Psoas muscle (tissue), 8 donors: Measurements from ENCODE around the gene SGF29. TPM values are rescaled to one million over a fixed set of nuclear protein-coding genes. Genes with fewer than 3 reads are reported as not detected.
A peak's percentile ranks its signal among the peaks of the same experiment; 100 is the strongest.
"Not testable (repeated sequence)": the region's sequence is repeated elsewhere in the genome, so short reads cannot be mapped to it uniquely, and the experiment has no call there.

Experiments
- ATAC-seq, 4 donors: fragments of 200-7000 bp; cut with Tn5 transposase; one replicate each; pipeline ENCODE4 v1.9.1; 2020; ENCODE audit warnings: moderate library complexity in 3 of 4, mild to moderate bottlenecking in 2 of 4
- DNase-seq, 2 donors: peaks; one replicate each; pipeline ENCODE4 v3.0.0-alpha.2; 2020
- H3K27ac ChIP-seq: fragments of 200-600 bp; one replicate; pipeline ENCODE4 v1.8.0; 2022
- H3K27me3 ChIP-seq, 3 donors: fragments of 200-600 bp in 1 of 3; one replicate each; pipeline versions ENCODE4 v1.6.1 to v1.8.0; 2013 to 2022; ENCODE audit warnings: low read length in 2 of 3, mild to moderate bottlenecking in 2 of 3, moderate library complexity in 1 of 3; ENCODE audit not compliant: insufficient read depth in 3 of 3
- H3K36me3 ChIP-seq, 2 donors: fragments of 200-600 bp in 1 of 2; one replicate each; pipeline versions ENCODE4 v1.6.1 to v1.8.0; 2013 to 2022; ENCODE audit warnings: low read depth in 1 of 2, mild to moderate bottlenecking in 1 of 2, moderate library complexity in 1 of 2; ENCODE audit not compliant: insufficient read depth in 1 of 2
- H3K4me1 ChIP-seq: fragments of 200-600 bp; one replicate; pipeline ENCODE4 v1.8.0; 2022
- H3K4me3 ChIP-seq: fragments of 200-600 bp; one replicate; pipeline ENCODE4 v1.8.0; 2022; ENCODE audit warnings: mild to moderate bottlenecking
- H3K9me3 ChIP-seq: fragments of 200-600 bp; one replicate; pipeline ENCODE4 v1.8.0; 2022
- WGBS, 3 donors: extraction: QIAGEN DNeasy Blood & Tissue Kit; methylation state at CpG; one replicate each; pipeline versions ENCODE4 v1.1.6 to v1.1.7; 2013; 5-methylcytosine and 5-hydroxymethylcytosine counted together
- intact Hi-C, 2 donors: fragments of 100-400 bp; cut with DNase I; formaldehyde crosslinking; loops; one replicate each; pipeline versions ENCODE4 v1.11.0 to v1.14.2; 2022
- polyA plus RNA-seq, 3 donors: library from polyadenylated mRNA; stranded (reverse); fragments of 200-250 nt; gene quantifications; one replicate each; pipeline ENCODE4 v1.2.3, GENCODE V29; 2013
- total RNA-seq, 4 donors: library from RNA; stranded (reverse); fragmentation: NEBNext Ultra II Directional in 2 of 4; extraction: Animal tissue kit (Norgen Biotek cat#: 25700) in 2 of 4; gene quantifications; one replicate each; pipeline versions ENCODE4 v1.2.1 to v1.2.4, GENCODE V29; 2021 to 2023
- TF ChIP-seq, protein P1 (sequence below): fragments of 200-600 bp; IDR thresholded peaks from one replicate; pipeline ENCODE4 v1.8.0; 2022; ENCODE audit warnings: antibody characterized with exemption
- donor health status: healthy with polysubstance abuse.
- donor health status: DM: no; HTN: no; CAD: no; lungs with moderate emphysema.
- donor health status: Bipolar disorder and iron deficiency.
- donor health status: healthy.
- donor health status: DM: yes; HTN: yes; CAD: no.
- donor health status: DM: no; HTN: no; CAD: no.
- donor health status: DM: no; HTN: no; CAD: no.
- donor health status: DM: yes; HTN: yes; CAD: no.

Gene SGF29
- total and polyA plus RNA-seq, 7 donors = 20.5 to 48.3 (median 28.0) TPM

DNA sequence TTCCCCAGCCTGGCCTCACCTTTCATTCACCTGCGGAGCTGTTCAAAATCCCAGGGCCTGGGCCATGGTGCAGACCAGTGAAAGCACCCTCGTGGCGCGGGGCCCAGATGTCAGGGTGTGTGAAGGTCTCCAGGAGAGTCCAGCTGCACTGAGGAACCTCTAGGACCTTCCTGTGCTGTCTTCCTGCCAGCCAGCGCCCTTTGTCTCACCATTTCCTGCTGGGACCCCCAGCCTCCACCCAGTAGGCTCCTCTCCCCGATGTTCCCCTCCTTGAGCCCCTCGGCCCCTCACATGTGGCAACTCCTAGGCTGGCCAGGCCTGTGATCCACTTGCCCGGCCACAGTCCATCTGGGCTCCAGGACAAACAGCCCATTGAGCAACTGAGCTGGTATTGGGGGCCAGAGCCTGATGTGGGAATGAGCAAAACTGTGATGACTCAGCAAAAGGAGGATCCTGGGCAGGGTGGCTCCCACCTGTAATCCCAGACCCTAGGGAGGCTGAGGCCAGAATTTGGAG is 42.5 kb downstream of the SGF29 start:
- WGBS, 3 donors = 70 to 79% (median 74%) methylated on average over 8 of the region's 8 CpGs
- Histone ChIP-seq H3K27me3 (peaks cover 0 to 5% (median 0%) of the 10 kb centered on the region in 3 donors), H3K9me3 (no peaks in the 10 kb centered on the region), H3K4me3 (no peak overlapping the region), H3K27ac (no peak overlapping the region), H3K36me3 (peaks cover 0 to 6% of the 10 kb centered on the region in 2 donors), H3K4me1 (no peaks in the 10 kb centered on the region)
- ATAC-seq (no peak), DNase-seq (no peak)
- intact Hi-C loops = no loop called here
- TF ChIP-seq, protein P1, sequence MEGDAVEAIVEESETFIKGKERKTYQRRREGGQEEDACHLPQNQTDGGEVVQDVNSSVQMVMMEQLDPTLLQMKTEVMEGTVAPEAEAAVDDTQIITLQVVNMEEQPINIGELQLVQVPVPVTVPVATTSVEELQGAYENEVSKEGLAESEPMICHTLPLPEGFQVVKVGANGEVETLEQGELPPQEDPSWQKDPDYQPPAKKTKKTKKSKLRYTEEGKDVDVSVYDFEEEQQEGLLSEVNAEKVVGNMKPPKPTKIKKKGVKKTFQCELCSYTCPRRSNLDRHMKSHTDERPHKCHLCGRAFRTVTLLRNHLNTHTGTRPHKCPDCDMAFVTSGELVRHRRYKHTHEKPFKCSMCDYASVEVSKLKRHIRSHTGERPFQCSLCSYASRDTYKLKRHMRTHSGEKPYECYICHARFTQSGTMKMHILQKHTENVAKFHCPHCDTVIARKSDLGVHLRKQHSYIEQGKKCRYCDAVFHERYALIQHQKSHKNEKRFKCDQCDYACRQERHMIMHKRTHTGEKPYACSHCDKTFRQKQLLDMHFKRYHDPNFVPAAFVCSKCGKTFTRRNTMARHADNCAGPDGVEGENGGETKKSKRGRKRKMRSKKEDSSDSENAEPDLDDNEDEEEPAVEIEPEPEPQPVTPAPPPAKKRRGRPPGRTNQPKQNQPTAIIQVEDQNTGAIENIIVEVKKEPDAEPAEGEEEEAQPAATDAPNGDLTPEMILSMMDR = no peak

- DNase-seq (no peak), ATAC-seq (peak; percentile 20 to 36 (median 26))
- Histone ChIP-seq H3K9me3 (no peaks in the 10 kb centered on the region), H3K4me3 (no peak within 1 kb of the TSS), H3K27ac (no peak within 1 kb of the TSS), H3K4me1 (no peaks in the 10 kb centered on the region), H3K36me3 (no peaks in the 10 kb centered on the region), H3K27me3 (peaks cover 0 to 5% (median 0%) of the 10 kb centered on the region in 3 donors)
- TF ChIP-seq, protein P1 = no peak
- intact Hi-C loops = no loop called here
- 19 to 23% (median 22%) methylated on average over 11 of the region's 11 CpGs for WGBS, 3 donors
These were observed 43.3 kb downstream of the SGF29 start, which contains the start of gene SULT1A2 for GRCh38 chr16:28596840-28597691. Gene SULT1A2, minus strand, starts transcription at chr16:28597050. Its CDS starts 1,120 bp downstream, at chr16:28595930.

DNA sequence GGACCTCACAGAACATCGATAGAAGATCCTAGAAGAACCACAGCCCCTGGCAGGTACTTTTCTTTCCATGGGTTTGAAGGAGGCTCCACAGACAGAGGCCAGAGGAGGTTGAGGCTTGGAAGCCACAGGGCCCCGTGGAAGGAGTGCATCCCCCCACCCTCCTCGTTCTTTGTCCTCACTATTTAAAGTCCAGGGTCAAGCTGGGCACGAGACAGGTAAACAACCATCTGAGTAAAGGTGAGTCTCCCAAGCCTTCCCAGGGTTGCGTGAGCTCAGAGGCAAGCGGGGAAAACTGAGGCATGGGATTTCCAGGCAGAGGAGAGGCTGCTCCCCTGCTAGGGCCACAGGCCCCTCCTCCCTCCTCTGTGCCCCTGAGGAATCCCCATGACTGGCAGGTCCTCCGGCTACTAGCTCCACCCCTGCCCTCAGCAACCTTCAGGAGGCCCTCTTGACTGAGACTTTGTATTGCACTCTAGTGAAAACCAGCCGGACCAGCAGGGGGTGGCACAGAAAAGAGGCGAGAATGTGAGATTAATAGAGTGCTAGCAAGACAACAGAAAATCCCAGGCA is 44.1 kb downstream of the SGF29 start:
- intact Hi-C loops = no loop called here
- 65 to 74% (median 70%) methylated on average over 9 of the region's 9 CpGs for WGBS, 3 donors
- TF ChIP-seq, protein P1 = no peak
- ATAC-seq (no peak), DNase-seq (no peak)
- H3K4me1 ChIP-seq = no peaks in the 10 kb centered on the region
- H3K27me3 ChIP-seq = peaks cover 0 to 5% (median 0%) of the 10 kb centered on the region in 3 donors
- H3K9me3 ChIP-seq = no peaks in the 10 kb centered on the region
- H3K27ac ChIP-seq = no peak overlapping the region
- no peaks in the 10 kb centered on the region for H3K36me3 ChIP-seq
- H3K4me3 ChIP-seq = no peak overlapping the region

GRCh38 chr16:28599377-28600285 is 45.9 kb downstream of the SGF29 start:
- peak in 1 of 4 donors; percentile 28 for ATAC-seq

GRCh38 chr16:28600965-28601364 is 47.2 kb downstream of the SGF29 start:
- H3K27me3 ChIP-seq, ATAC-seq, H3K4me1 ChIP-seq, H3K4me3 ChIP-seq, H3K9me3 ChIP-seq, H3K27ac ChIP-seq, intact Hi-C loops, DNase-seq, H3K36me3 ChIP-seq: not testable (repeated sequence)
- WGBS, 3 donors = 40 to 68% (median 44%) methylated on average over 4 to 10 of the region's 20 CpGs

More at GRCh38 chr16:28599377-28600285, 45.9 kb downstream of the SGF29 start:
- H3K36me3 ChIP-seq, H3K27ac ChIP-seq, intact Hi-C loops, H3K4me3 ChIP-seq, DNase-seq, H3K9me3 ChIP-seq, H3K4me1 ChIP-seq, H3K27me3 ChIP-seq: not testable (repeated sequence)
- no CpG with 5 or more reads among the region's 17 CpGs for WGBS, 3 donors

GRCh38 chr16:28601589-28601988 is 47.9 kb downstream of the SGF29 start:
- intact Hi-C loops, H3K36me3 ChIP-seq, H3K27ac ChIP-seq, H3K4me3 ChIP-seq, H3K9me3 ChIP-seq, H3K27me3 ChIP-seq, H3K4me1 ChIP-seq, DNase-seq, ATAC-seq: not testable (repeated sequence)
- 86 to 91% (median 89%) methylated on average over 11 to 12 of the region's 13 CpGs for WGBS, 3 donors

DNA sequence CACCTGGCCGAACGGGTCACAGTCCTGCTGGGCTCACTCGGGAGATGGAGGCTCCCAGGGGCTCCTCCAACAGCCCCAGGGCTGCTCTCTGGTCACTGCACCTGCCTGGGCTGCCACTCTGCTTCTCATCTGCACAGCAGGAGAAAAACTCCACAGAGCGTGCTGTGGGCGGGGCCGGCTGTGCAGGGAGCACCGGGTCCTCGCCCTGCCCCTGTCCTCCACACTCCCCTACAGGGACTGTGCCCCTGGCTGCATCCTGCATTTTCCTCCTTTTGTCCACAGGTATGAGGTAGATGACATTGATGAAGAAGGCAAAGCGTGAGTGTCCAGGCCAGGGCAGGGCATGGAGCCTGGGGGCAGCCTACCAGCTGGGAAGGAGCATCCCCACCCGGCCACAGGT is 48.3 kb downstream of the SGF29 start:
- H3K27ac ChIP-seq, H3K27me3 ChIP-seq: not testable (repeated sequence)

More for the DNA sequence above, 48.3 kb downstream of the SGF29 start:
- H3K4me1 ChIP-seq, intact Hi-C loops, H3K9me3 ChIP-seq, ATAC-seq, DNase-seq, H3K36me3 ChIP-seq, H3K4me3 ChIP-seq: not testable (repeated sequence)
- WGBS, 3 donors = 73 to 85% (median 80%) methylated on average over 3 to 5 of the region's 10 CpGs
